Stimulated activated CD8-positive, alpha-beta memory T cell treated with anti-CD3 and anti-CD28 coated beads, Interleukin-15, amount 100 ng/mL, for 48 hours (primary cell): Measurements from ENCODE around the gene CRYGN.

Experiments used
- DNase-seq, 2 donors: peaks; one replicate each; pipeline ENCODE4 v3.0.0-alpha.2; 2020; ENCODE audit warnings: low read depth in 2 of 2

CRYGN gene

DNA sequence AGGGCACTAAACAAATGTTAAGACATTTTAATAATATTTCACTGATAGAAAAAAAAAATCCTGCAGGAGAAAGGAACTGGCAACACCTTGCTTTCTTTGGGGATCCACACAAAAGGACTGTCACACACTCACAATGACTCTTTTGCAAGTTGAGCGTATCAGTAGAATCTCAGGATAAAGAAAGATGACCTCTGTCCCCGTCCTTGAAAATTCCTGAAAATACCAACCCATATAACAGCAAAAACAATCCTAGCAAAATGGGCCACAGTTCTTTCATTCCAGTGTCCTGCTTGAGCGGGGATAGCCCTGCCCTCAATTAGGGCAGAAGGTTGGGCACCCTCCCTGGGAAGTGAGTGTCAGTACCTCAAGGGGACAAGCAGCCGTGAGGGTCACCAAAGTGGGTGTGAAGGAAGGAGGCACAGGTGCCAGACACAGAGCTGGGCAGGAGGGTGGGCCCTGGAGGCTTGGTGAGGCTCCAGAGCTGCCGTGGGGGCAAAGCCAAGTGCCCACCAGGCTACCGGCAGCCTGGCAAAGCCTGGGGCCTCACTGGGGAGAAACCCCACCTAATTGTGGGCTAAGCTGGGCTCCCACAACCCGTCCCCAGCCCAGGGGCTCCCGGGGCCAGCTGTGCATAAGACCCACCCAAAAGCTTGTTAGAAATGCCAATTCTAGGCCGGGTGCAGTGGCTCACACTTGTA lies 32.9 kb downstream of the CRYGN start:
- DNase-seq, result no peak

DNA sequence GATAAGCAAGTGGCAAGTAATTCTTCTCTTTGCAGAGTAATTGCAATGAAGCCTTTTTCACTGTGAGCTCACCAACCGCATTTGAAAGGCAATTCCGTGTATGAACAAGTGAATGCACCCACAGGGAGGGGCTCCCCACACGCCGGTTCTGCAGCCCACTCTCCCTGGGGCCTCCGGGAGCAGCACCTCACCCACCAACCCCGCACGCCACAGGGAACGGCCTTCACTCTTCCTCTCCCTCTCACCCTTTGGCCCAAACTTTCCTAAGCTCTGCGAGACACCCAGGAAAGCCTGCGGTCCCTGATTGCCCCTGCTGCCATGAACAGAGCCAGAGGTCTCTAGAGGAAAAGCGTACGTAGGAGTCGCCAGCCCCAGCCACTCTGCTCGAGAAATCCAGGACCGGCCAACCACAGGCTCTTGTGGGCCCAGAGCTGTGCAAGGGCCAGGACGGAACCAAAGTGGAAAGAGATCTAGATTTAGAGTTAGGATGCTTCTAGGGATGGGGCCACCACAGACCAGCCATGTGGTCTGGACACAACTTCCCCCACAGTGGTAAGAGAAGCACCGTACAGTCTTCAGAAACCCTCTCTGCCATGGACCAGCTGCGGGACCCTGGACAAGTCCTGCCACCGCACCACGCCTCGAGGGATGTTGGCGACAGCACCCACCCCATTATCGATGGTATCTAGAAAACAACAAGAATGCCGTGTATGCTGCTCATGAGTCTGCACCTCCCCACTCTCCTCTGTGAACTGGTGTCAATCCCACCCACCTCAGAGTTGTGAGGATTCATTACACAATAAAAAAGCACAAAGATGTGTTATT lies 33.7 kb downstream of the CRYGN start:
- no peak for DNase-seq

- DNase-seq, result no peak
These were observed 34.4 kb downstream of the CRYGN start for GRCh38 chr7:151405588-151405987.

DNA sequence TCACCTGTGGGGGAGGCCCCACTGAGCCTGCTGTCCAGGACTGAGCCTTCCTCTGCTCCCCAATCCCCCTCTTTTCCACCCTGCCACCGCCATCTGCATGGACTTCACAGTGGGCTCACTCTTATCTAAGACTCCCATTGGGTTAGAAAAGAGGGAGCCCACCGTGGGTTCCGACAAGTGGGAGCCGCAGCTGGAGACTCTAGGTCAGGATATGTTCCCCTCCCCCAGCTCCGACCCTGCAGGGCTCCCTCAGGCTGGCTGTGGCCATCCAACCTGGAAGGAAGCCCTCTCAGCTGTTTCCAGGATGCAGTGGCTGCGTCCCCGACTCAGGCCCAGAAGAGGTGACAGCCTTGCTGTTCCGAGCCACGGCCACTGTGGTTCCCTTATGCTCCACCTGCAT lies 34.9 kb downstream of the CRYGN start:
- no peak for DNase-seq

DNA sequence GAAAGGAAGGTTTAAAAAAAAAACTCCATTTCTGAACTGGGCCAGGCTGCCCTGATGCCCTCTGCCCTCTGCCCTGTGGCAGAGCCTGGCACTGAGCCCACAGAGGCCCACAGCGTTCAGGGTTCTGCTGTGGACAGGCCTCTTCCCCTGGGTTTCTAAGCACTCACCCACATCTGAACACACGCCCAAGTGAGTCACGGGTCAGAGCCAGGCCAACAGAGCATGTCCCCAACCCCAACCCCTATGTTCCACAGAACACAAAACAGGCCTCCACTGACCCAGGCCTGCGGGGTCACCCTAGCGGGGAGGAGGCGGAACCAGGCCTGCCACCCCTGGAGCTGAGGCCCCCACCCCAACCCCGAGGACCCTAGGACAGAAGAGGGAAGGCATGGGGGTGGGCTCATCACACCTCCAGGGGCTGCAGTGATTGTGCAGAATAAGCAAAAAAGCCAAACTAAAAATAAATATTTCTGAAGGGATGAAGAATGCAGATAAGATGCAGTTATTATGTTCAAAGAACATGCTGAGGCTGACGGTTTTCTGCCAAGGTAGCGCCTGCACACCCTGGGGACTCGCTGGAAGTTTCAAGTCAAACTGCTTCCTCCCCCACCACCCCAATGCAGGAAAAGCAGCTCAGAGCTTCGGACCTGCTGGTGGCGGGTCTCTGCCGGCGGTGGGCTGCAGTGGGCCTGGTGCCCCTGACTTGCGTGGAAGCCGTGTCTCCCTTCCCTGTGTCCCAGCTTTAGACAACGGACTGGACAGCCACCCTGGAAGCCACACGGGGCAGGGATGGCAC lies 35.5 kb downstream of the CRYGN start:
- no peak for DNase-seq

DNA sequence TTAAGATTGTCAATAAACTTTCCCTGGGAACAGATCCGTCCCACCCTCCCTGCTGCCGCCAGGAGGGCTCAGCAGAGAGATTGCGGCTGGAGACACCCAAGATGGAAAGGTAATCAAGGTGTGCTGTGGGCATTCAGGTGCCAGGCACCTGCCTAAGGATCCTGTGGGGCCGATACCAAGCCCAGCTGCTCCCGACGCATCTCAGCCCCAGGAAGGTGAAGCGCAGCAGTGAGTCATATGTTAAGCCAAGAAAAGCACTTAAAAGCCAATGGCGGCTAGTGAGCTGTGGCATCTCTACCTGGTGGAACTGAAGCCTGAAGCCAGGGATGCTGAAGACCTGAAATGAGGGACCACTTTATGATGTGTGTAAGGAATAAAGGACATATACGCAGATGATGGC lies 36.2 kb downstream of the CRYGN start:
- DNase-seq, result no peak

GRCh38 chr7:151402029-151402835 lies 37.7 kb downstream of the CRYGN start:
- no peak for DNase-seq

- DNase-seq, result no peak
These were observed 39.2 kb downstream of the CRYGN start for GRCh38 chr7:151400626-151401315.

- no peak for DNase-seq
These were observed 40.0 kb downstream of the CRYGN start for GRCh38 chr7:151399906-151400305.

GRCh38 chr7:151399305-151399601 lies 40.7 kb downstream of the CRYGN start:
- DNase-seq, result no peak

GRCh38 chr7:151398446-151399304 lies 41.3 kb downstream of the CRYGN start:
- DNase-seq, result no peak

- DNase-seq, result no peak
These were observed 42.9 kb downstream of the CRYGN start for GRCh38 chr7:151397026-151397425.

GRCh38 chr7:151396328-151396970 lies 43.5 kb downstream of the CRYGN start:
- no peak for DNase-seq

DNA sequence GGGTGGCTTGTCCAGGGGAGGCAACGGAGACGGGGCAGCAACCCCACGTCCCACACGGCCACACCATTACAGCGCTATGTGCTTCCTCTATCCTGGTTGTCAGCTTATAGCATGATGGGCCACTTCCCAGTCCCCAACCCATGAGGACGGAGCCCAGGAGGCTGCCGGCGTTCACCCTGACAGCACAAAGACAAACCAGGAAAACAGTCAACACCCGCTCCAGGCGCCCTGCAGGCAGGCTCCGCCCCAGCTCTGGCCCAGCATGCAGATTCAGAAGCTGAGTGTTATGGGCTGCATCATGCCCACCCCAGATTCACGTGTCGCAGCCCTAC lies 44.9 kb downstream of the CRYGN start:
- DNase-seq, result no peak

- no peak for DNase-seq
These were observed 45.6 kb downstream of the CRYGN start for GRCh38 chr7:151394076-151395035.

DNA sequence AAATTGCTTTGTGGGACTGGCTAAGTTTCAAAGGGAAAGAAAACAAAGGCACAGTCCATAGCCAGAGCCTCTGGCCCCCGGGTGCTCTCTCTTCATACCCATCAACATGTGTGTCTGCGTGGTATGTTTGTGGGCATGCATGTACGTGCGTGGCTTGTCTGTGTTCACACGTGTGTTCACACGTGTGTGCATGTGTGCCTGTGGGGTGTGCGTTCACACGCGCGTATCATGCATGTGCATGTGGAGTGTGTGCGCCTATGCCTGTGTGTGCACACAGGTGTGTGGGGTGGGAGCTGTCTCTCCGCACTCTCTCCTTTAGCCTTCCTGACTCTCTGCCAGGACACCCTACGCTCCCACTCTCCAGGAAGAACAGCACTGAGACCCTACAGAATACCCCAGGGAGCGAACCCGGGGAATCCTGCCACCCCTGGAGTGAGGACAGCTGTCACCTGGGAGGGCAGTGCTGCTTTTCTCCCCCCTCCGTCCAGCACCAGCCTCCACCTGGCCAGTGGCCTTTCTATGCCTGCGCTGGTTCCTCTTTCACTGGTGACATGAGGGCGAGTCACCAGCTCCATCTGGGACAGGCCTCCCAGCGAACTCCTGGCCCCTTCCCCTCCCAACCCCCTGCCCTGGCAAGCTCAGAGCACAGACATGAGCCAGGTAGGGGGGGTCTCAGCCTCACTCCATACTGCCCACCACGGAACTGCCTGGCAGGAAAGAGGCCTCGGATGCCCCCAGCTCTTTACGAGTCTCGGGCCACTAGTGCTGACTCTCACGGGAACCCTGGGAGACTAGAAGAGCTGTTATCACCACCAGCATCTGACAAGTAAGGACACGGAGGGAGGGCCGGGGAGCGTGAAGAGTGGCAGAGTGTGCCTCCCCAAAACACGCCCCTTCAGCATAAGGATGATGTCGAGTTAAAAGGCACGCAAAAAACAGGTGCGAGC lies 46.6 kb downstream of the CRYGN start:
- DNase-seq, result no peak

- no peak for DNase-seq
These were observed 47.5 kb downstream of the CRYGN start for GRCh38 chr7:151392426-151392825.

GRCh38 chr7:151392002-151392401 lies 47.9 kb downstream of the CRYGN start:
- DNase-seq, result no peak
